NCI-H446 (cell line): Measurements from ENCODE around the gene DGUOK.
"Not testable (repeated sequence)": the region's sequence is repeated elsewhere in the genome, so short reads cannot be mapped to it uniquely, and the experiment has no call there.

Experiments used
- DNase-seq, 2 experiments: peaks; one replicate each; lab custom pipeline; 2025; lab: John Stamatoyannopoulos, UW

DGUOK gene

DNA sequence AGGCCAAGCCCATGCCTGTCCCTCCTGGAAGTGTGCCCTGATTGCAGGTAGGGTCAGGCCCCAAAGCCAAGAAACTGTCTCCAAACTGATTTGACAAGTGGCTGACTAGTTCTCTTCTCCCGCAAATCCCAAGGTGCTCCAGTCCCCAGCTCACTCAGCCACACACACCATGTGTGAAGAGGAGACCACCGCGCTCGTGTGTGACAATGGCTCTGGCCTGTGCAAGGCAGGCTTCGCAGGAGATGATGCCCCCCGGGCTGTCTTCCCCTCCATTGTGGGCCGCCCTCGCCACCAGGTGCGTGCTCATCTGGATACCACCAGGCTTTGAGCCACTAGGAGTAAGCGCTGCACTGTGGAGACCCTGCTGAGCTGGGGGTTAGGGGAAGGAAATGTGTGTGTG, 25.5 kb upstream of the DGUOK start:
- no peak for DNase-seq

DNA sequence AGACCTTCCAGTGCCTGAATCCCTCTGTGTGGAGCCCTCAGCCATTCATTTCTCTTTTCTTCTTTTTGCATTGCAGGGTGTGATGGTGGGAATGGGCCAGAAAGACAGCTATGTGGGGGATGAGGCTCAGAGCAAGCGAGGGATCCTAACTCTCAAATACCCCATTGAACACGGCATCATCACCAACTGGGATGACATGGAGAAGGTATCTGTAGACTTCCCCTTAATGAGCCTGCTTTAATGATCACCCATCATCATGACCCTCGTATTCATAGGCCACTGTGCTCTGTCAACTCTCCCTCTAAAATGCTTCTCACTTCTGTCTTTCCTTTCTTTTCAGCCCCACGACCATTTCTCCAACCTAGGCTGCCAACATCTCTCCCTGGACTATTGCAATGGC, 24.4 kb upstream of the DGUOK start:
- DNase-seq = no peak

- DNase-seq = no peak
Observed at GRCh38 chr2:73903313-73903712, 23.4 kb upstream of the DGUOK start.

GRCh38 chr2:73903949-73904613, 22.6 kb upstream of the DGUOK start:
- not testable (repeated sequence) for DNase-seq

GRCh38 chr2:73904952-73905351, 21.7 kb upstream of the DGUOK start:
- DNase-seq = no peak

DNA sequence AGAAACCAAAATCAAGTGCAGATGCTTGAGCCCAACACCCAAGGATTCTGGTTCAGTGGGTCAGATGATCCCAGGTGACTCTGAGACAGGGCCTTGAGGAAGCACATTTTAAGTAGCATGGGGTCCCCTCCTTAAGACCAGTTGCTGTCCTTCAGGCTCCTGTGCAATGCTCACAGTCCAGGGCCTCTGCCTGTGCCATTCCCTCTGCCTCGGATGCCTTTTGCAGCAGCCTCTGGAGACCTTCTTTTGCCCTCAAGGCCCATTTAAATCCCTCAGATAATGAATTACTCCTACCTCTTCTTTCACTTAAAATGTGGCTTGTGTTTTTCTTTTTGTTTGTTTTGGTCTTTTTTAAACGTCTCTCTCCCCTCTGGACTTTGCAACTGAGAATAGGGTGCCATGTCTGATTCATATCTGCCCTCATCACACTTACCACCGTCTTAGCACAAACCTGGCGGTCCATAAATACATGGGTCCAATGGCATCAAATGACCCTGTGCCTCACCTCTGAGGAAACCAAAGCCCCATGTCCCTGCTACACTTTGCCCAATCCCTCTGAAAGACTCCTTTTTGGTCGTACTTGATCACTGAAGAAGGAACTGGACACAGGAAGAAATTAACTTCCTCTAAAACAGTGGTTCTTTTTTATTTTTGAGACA, 19.7 kb upstream of the DGUOK start:
- DNase-seq = no peak

- DNase-seq = no peak
Observed at GRCh38 chr2:73907840-73908452, 18.7 kb upstream of the DGUOK start.

GRCh38 chr2:73908689-73909652, 17.7 kb upstream of the DGUOK start:
- no peak for DNase-seq

DNA sequence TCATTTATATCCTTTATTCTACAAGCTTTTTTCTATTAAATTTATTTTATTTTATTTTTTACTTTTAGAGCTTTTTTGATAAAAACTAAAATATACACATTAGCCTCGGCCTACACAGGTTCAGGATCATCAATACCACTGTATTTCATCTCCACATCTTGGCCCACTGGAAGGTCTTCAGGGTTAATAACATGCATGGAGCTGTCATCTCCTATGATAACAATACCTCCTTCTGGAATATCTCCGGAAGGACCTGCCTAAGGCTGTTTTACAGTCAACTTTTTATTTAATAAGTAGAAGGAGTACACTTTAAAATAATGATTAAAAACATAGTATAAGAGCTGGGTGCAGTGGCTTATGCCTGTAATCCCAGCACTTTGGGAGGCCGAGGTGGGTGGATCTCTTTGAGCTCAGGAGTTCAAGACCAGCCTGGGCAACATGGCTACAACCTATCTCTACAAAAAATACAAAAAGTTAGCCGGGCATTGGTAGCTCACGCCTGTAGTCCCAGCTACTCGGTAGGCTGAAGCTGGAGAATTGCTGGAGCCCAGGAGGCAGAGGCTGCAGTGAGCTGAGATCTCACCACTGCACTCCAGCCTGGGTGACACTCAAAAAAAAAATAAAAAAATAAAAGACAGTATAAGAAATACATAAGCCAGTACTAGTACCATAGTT, 15.7 kb upstream of the DGUOK start:
- no peak for DNase-seq

DNA sequence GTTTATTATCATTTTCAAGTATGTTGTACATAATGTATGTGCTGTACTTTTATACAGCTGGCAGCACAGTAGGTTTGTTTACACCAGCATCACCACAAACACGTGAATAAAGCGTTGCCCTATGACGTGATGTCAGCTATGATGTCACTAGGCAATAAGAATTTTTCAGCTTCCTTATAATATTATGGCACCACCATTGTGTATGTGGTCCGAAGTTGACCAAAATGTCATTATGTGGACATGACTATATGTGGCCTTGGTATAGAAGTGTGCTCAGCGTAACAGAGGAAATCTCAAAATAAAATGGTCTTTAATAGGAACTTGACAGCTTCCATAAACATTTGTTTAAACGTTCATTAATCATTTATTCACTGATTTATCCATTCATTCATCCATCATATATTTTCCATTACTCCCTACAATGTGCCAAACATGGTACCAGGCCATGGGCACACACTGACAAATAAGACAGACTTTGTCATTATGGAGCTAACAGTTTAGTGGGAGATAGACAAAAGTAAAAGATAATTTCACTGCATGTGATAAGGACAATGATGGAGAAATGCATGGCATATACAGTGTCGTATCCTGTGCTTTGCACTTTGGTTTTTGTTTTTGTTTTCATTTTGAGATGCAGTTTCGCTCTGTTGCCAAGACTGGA, 15.0 kb upstream of the DGUOK start:
- no peak for DNase-seq

GRCh38 chr2:73913414-73914054, 13.1 kb upstream of the DGUOK start:
- no peak for DNase-seq

DNA sequence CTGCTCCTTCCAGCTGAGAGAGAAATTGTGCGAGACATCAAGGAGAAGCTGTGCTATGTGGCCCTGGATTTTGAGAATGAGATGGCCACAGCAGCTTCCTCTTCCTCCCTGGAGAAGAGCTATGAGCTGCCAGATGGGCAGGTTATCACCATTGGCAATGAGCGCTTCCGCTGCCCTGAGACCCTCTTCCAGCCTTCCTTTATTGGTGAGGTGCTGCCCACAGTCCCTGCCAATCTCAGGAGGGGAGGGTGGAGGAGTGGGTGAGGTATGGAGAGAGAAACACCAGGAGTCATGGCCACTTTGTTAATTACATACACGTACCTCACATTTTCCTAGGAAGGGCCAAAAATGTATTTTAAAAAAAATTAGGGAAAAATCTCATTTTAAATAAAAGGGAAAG, 12.0 kb upstream of the DGUOK start:
- DNase-seq = no peak

- DNase-seq = no peak
Observed at GRCh38 chr2:73915437-73915993, 11.2 kb upstream of the DGUOK start.

DNA sequence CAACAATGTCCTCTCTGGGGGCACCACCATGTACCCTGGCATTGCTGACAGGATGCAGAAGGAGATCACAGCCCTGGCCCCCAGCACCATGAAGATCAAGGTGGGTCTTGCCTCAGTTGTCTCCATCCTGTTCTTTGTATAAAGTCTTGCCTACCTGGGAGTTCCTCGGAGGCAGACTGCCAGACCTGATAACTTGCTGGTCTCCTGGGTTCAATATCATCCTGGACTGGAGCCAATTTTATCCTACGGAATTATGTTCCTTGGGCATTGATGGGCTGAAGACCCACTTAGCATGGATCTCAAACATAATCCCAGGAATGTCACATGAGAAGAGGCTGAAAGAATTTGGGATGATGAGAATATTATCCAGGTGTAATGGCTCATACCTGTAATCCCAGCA, 10.0 kb upstream of the DGUOK start:
- DNase-seq = no peak

DNA sequence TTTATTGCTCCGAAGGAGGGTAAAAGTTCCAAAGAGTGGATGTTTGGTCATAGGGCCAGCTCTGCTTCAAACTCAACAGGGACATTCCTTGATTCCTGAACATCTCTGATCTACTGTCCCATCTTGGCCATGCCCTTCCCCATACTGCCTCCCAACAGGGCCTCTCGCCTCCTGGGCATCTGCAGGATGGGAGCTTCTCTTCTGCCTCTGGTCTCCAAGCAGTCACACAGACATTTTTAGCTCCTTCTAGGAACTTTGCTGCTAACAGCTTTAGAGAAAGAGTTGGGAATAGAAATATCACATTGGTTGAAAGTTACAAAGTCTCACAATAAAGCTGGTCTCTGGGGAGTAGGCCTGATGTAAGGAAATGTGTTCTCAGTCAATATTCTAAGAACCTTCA, 9.4 kb upstream of the DGUOK start:
- DNase-seq = no peak

DNA sequence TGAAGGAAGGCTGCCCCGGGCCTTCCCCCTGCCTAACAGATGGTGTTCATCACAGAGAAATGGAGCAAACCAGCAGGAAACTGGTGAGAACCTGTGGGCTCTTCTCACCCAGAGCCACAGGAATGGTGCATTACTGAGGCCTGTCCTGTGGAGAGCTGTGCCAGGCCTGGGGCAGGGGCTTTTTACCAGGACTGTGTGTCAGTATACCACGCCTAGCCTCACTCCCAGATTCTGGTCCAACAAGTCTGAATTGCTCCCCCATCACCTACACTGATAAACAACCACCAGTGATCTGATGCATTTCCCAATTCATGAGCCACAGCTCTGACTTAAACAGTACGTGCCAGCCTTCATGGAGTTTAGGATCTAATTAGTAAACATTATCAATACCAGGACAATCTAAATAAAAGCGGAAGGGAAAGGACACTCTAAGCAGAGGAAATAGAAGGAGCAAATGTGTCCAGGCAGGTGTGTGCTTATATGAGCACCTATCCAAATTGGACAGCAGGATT, 8.9 kb upstream of the DGUOK start:
- no peak for DNase-seq

DNA sequence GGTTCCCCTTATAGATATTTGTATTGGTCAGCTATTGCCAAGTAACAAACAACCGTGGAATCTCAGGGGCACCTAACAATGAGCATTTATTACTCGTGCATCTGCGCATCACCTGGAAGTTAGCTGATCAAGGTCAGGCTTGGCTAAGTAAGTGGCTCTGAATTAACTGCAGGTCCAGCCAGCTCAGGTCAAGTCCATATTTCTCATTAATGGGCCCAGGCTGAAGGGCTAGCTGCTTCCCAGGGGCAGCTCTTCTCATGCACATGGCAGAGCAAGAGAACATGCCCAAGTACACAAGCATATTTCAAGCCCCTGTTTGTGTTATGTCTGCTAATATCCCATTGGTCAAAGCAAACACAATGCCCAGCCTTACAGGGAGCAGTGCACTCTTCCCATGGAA, 7.8 kb upstream of the DGUOK start:
- no peak for DNase-seq

DNA sequence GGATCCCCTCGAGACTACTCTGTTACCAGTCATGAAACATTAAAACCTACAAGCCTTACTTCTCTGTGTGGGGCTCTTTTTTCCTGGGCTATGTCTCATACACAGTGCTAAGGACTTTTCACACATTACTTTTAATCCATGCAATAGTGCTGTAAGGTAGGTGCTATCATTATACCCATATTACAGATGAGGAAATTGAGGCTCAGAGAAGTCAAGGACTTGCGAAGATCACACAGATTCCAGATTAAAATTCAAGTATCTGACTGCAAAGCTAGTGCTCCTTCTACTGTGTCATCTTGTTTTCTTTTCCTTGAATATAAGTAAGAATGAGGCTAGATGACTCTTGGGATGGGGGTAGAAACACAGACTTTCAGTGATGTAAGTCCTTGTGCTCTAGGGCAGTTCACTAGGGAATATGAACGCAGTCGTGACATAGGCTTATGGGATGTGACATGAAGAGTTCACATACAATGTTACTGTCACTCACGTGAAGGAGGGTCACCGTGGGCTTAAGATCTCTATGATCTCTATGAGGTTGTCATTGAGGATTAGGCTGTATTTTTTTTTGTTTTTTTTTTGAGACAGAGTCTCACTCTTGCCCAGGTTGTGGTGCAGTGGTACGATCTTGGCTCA, 7.0 kb upstream of the DGUOK start:
- DNase-seq = no peak
